WTC11 (cell line): ENCODE results near the gene THBD. TPM values are rescaled to one million over a fixed set of nuclear protein-coding genes. Genes with fewer than 3 reads are reported as not detected.

Source experiments
- ATAC-seq: fragments of 200-7000 bp; cut with Tn5 transposase; 2 replicates; pipeline ENCODE4 v1.10.0; 2021; ENCODE audit warnings: mild to moderate bottlenecking, moderate library complexity
- CTCF ChIA-PET: fragments of 300-600 bp; sonication (Branson Sonifier 250); formaldehyde crosslinking; loops from one replicate; lab custom pipeline; 2021; ENCODE audit warnings: antibody characterized with exemption; lab: Charles Lee
- POLR2A ChIA-PET: fragments of 350-600 bp; sonication (Branson Sonifier 250); formaldehyde crosslinking; loops from one replicate; lab custom pipeline; 2021; ENCODE audit warnings: antibody characterized with exemption; lab: Charles Lee
- DNase-seq: peaks from one replicate; pipeline ENCODE4 v3.0.0; 2021; ENCODE audit warnings: low spot score
- H3K27ac Mint-ChIP-seq: 2 replicates; pipeline ENCODE4 v1.8.0; 2021; ENCODE audit warnings: mixed read lengths
- H3K27me3 Mint-ChIP-seq: 2 replicates; pipeline ENCODE4 v1.8.0; 2021; ENCODE audit warnings: low read depth, mild to moderate bottlenecking, moderate library complexity, mixed read lengths
- H3K36me3 Mint-ChIP-seq: 2 replicates; pipeline ENCODE4 v1.8.0; 2021; ENCODE audit warnings: mixed read lengths
- H3K4me1 Mint-ChIP-seq: 2 replicates; pipeline ENCODE4 v1.8.0; 2022; ENCODE audit warnings: mixed read lengths
- H3K4me3 Mint-ChIP-seq: 2 replicates; pipeline ENCODE4 v1.8.0; 2021; ENCODE audit warnings: mild to moderate bottlenecking, moderate library complexity, mixed read lengths
- H3K9me3 Mint-ChIP-seq: 2 replicates; pipeline ENCODE4 v1.8.0; 2021; ENCODE audit warnings: mixed read lengths
- ATF1 ChIP-seq: sonication (generic); formaldehyde crosslinking; IDR thresholded peaks from 2 replicates; pipeline ENCODE4 v1.8.1; 2023; ENCODE audit warnings: mild to moderate bottlenecking, moderate library complexity, missing genetic modification reagents
- ATF3 ChIP-seq: sonication (generic); formaldehyde crosslinking; conservative IDR thresholded peaks from 2 replicates; pipeline ENCODE4 v1.8.1; 2022; ENCODE audit warnings: mild to moderate bottlenecking, missing genetic modification reagents
- CBFB ChIP-seq: sonication (generic); formaldehyde crosslinking; IDR thresholded peaks from 2 replicates; pipeline ENCODE4 v1.8.1; 2022; ENCODE audit warnings: mild to moderate bottlenecking, low read depth, missing genetic modification reagents
- EMX1 ChIP-seq: fragments of 250-450 bp; sonication (Bioruptor Pico); IDR thresholded peaks from 2 replicates; pipeline ENCODE4 v1.8.0; 2021; ENCODE audit warnings: mild to moderate bottlenecking
- FOXJ3 ChIP-seq: sonication (generic); formaldehyde crosslinking; IDR thresholded peaks from 2 replicates; pipeline ENCODE4 v1.9.0; 2021; ENCODE audit warnings: missing genetic modification reagents, mild to moderate bottlenecking, borderline replicate concordance
- GTF2I ChIP-seq: fragments of 250-450 bp; sonication (Bioruptor Pico); conservative IDR thresholded peaks from 2 replicates; pipeline ENCODE4 v1.4.0; 2021; ENCODE audit warnings: mild to moderate bottlenecking
- HMGA2 ChIP-seq: fragments of 250-450 bp; sonication (Bioruptor Pico); IDR thresholded peaks from 2 replicates; pipeline ENCODE4 v1.4.0; 2021; ENCODE audit warnings: mild to moderate bottlenecking, moderate library complexity
- MYBL2 ChIP-seq: sonication (generic); formaldehyde crosslinking; IDR thresholded peaks from 2 replicates; pipeline ENCODE4 v1.8.1; 2023; ENCODE audit warnings: mild to moderate bottlenecking, moderate library complexity, missing genetic modification reagents
- NFE2L1 ChIP-seq: sonication (generic); formaldehyde crosslinking; IDR thresholded peaks from 2 replicates; pipeline ENCODE4 v1.8.1; 2023; ENCODE audit warnings: missing genetic modification reagents
- PREB ChIP-seq: sonication (generic); formaldehyde crosslinking; IDR thresholded peaks from 2 replicates; pipeline ENCODE4 v1.8.1; 2022; ENCODE audit warnings: mild to moderate bottlenecking, missing genetic modification reagents, moderate library complexity, borderline replicate concordance
- RELA ChIP-seq: sonication (generic); formaldehyde crosslinking; IDR thresholded peaks from 2 replicates; pipeline ENCODE4 v1.8.1; 2022; ENCODE audit warnings: missing genetic modification reagents, mild to moderate bottlenecking, borderline replicate concordance
- SMAD3 ChIP-seq: sonication (generic); formaldehyde crosslinking; IDR thresholded peaks from 2 replicates; pipeline ENCODE4 v1.8.0; 2022; ENCODE audit warnings: missing genetic modification reagents, mild to moderate bottlenecking, borderline replicate concordance
- TP53 ChIP-seq: sonication (generic); formaldehyde crosslinking; IDR thresholded peaks from 2 replicates; pipeline ENCODE4 v1.8.1; 2023; ENCODE audit warnings: mild to moderate bottlenecking, missing genetic modification reagents
- ZNF121 ChIP-seq: sonication (generic); formaldehyde crosslinking; IDR thresholded peaks from 2 replicates; pipeline ENCODE4 v1.8.0; 2023; ENCODE audit warnings: missing genetic modification reagents
- total RNA-seq: library from RNA; stranded (reverse); gene quantifications from 3 replicates; pipeline ENCODE4 v1.2.3, GENCODE V29; 2021
- TF ChIP-seq, protein P1 (sequence below): sonication (generic); formaldehyde crosslinking; conservative IDR thresholded peaks from 2 replicates; pipeline ENCODE4 v1.8.1; 2023; ENCODE audit warnings: mild to moderate bottlenecking, low read depth, missing genetic modification reagents, moderate library complexity
- TF ChIP-seq, protein P2 (sequence below): sonication (generic); formaldehyde crosslinking; IDR thresholded peaks from 2 replicates; pipeline ENCODE4 v1.8.1; 2023; ENCODE audit warnings: mild to moderate bottlenecking, missing genetic modification reagents, borderline replicate concordance
- TF ChIP-seq, protein P3 (sequence below): sonication (generic); formaldehyde crosslinking; IDR thresholded peaks from 2 replicates; pipeline ENCODE4 v1.8.1; 2022; ENCODE audit warnings: low read depth, mild to moderate bottlenecking, moderate library complexity, missing genetic modification reagents, borderline replicate concordance
- TF ChIP-seq, protein P4 (sequence below): sonication (generic); formaldehyde crosslinking; IDR thresholded peaks from 2 replicates; pipeline ENCODE4 v1.8.0; 2022; ENCODE audit warnings: mild to moderate bottlenecking, missing genetic modification reagents
- TF ChIP-seq, protein P5 (sequence below): fragments of 250-450 bp; sonication (Bioruptor Pico); IDR thresholded peaks from 2 replicates; pipeline ENCODE4 v1.9.0; 2021; ENCODE audit warnings: mild to moderate bottlenecking
- TF ChIP-seq, protein P6 (sequence below): sonication (generic); formaldehyde crosslinking; IDR thresholded peaks from 2 replicates; pipeline ENCODE4 v1.8.1; 2023; ENCODE audit warnings: mild to moderate bottlenecking, missing genetic modification reagents, moderate library complexity

Gene THBD
- total RNA-seq, 1 experiment from 2014 or later = 1.0 TPM

DNA sequence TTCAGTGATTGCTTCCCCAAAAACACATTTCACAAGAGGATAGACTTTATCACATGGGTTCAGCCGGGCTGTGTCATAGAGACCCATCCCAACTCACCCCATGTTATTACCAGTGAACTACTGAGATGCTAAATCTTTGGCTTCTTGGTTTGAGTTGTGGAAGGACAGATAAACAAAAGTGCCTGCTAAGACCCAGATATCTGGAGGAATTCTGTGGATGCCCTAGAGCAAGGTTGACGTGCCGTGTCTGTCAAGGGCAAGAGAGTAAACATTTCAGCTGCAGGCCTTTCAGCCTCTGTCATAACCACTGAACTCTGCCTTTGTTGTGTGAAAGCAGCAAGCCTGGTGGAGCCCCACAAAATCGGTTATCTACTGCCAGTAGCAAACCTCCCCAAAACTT lies 11.2 kb upstream of the THBD start:
- Mint-ChIP-seq H3K9me3 (peaks cover 12% of the 10 kb centered on the region), H3K27me3 (no peaks in the 10 kb centered on the region)
- no peak for ATAC-seq
- CTCF ChIA-PET = interaction anchor here (1.3 to 6.0 kb wide), 7 partner anchors 10 to 369 kb away, joined by 3 to 103 read pairs (median 6); partner anchors contain the start of gene THBD
- TF ChIP-seq, protein P1, sequence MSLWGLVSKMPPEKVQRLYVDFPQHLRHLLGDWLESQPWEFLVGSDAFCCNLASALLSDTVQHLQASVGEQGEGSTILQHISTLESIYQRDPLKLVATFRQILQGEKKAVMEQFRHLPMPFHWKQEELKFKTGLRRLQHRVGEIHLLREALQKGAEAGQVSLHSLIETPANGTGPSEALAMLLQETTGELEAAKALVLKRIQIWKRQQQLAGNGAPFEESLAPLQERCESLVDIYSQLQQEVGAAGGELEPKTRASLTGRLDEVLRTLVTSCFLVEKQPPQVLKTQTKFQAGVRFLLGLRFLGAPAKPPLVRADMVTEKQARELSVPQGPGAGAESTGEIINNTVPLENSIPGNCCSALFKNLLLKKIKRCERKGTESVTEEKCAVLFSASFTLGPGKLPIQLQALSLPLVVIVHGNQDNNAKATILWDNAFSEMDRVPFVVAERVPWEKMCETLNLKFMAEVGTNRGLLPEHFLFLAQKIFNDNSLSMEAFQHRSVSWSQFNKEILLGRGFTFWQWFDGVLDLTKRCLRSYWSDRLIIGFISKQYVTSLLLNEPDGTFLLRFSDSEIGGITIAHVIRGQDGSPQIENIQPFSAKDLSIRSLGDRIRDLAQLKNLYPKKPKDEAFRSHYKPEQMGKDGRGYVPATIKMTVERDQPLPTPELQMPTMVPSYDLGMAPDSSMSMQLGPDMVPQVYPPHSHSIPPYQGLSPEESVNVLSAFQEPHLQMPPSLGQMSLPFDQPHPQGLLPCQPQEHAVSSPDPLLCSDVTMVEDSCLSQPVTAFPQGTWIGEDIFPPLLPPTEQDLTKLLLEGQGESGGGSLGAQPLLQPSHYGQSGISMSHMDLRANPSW (CRISPR knock-in tag) = no peak
- TF ChIP-seq, protein P2, sequence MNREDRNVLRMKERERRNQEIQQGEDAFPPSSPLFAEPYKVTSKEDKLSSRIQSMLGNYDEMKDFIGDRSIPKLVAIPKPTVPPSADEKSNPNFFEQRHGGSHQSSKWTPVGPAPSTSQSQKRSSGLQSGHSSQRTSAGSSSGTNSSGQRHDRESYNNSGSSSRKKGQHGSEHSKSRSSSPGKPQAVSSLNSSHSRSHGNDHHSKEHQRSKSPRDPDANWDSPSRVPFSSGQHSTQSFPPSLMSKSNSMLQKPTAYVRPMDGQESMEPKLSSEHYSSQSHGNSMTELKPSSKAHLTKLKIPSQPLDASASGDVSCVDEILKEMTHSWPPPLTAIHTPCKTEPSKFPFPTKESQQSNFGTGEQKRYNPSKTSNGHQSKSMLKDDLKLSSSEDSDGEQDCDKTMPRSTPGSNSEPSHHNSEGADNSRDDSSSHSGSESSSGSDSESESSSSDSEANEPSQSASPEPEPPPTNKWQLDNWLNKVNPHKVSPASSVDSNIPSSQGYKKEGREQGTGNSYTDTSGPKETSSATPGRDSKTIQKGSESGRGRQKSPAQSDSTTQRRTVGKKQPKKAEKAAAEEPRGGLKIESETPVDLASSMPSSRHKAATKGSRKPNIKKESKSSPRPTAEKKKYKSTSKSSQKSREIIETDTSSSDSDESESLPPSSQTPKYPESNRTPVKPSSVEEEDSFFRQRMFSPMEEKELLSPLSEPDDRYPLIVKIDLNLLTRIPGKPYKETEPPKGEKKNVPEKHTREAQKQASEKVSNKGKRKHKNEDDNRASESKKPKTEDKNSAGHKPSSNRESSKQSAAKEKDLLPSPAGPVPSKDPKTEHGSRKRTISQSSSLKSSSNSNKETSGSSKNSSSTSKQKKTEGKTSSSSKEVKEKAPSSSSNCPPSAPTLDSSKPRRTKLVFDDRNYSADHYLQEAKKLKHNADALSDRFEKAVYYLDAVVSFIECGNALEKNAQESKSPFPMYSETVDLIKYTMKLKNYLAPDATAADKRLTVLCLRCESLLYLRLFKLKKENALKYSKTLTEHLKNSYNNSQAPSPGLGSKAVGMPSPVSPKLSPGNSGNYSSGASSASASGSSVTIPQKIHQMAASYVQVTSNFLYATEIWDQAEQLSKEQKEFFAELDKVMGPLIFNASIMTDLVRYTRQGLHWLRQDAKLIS (CRISPR knock-in tag) = no peak
- TF ChIP-seq TP53 (CRISPR knock-in tag) (no peak), GTF2I (CRISPR knock-in tag) (no peak), PREB (no peak), RELA (CRISPR knock-in tag) (no peak), FOXJ3 (CRISPR knock-in tag) (no peak), ZNF121 (no peak), EMX1 (CRISPR knock-in tag) (no peak), NFE2L1 (CRISPR knock-in tag) (no peak)
- TF ChIP-seq, all 79 proteins: peak for 0
- Mint-ChIP-seq H3K36me3 (peaks cover 5% of the 10 kb centered on the region; the same call in 1 of the 2 replicates), H3K4me1 (peaks cover 32% of the 10 kb centered on the region), H3K4me3 (no peak overlapping the region), H3K27ac (no peak overlapping the region)
- POLR2A ChIA-PET = interaction anchor here (1.5 kb wide), 1 partner anchor 9 kb away, joined by 3 read pairs; no protein-coding TSS in a partner anchor
- DNase-seq = no peak

GRCh38 chr20:23059846-23060245 lies 10.4 kb upstream of the THBD start:
- H3K4me1 Mint-ChIP-seq = peaks cover 32% of the 10 kb centered on the region
- DNase-seq (no peak), ATAC-seq (no peak)
- H3K27me3 Mint-ChIP-seq = no peaks in the 10 kb centered on the region
- ChIA-PET POLR2A (no interaction called here), CTCF (interaction anchor here (0.8 to 6.0 kb wide), 5 partner anchors 9 to 281 kb away, joined by 3 to 103 read pairs (median 4); partner anchors contain the start of gene THBD)
- H3K9me3 Mint-ChIP-seq = peaks cover 12% of the 10 kb centered on the region
- no peak overlapping the region for H3K4me3 Mint-ChIP-seq
- no peak overlapping the region for H3K27ac Mint-ChIP-seq
- peaks cover 5% of the 10 kb centered on the region; the same call in 1 of the 2 replicates for H3K36me3 Mint-ChIP-seq
- TF ChIP-seq ATF3 (CRISPR knock-in tag) (no peak), SMAD3 (CRISPR knock-in tag) (no peak), MYBL2 (CRISPR knock-in tag) (no peak), ATF1 (CRISPR knock-in tag) (no peak), NFE2L1 (CRISPR knock-in tag) (no peak), HMGA2 (CRISPR knock-in tag) (no peak), CBFB (CRISPR knock-in tag) (no peak)
- TF ChIP-seq, protein P3, sequence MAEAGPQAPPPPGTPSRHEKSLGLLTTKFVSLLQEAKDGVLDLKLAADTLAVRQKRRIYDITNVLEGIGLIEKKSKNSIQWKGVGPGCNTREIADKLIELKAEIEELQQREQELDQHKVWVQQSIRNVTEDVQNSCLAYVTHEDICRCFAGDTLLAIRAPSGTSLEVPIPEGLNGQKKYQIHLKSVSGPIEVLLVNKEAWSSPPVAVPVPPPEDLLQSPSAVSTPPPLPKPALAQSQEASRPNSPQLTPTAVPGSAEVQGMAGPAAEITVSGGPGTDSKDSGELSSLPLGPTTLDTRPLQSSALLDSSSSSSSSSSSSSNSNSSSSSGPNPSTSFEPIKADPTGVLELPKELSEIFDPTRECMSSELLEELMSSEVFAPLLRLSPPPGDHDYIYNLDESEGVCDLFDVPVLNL = no peak
- TF ChIP-seq, protein P4, sequence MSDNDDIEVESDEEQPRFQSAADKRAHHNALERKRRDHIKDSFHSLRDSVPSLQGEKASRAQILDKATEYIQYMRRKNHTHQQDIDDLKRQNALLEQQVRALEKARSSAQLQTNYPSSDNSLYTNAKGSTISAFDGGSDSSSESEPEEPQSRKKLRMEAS (CRISPR knock-in tag) = no peak
- TF ChIP-seq, protein P5, sequence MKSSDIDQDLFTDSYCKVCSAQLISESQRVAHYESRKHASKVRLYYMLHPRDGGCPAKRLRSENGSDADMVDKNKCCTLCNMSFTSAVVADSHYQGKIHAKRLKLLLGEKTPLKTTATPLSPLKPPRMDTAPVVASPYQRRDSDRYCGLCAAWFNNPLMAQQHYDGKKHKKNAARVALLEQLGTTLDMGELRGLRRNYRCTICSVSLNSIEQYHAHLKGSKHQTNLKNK (CRISPR knock-in tag) = no peak
- TF ChIP-seq, protein P6, sequence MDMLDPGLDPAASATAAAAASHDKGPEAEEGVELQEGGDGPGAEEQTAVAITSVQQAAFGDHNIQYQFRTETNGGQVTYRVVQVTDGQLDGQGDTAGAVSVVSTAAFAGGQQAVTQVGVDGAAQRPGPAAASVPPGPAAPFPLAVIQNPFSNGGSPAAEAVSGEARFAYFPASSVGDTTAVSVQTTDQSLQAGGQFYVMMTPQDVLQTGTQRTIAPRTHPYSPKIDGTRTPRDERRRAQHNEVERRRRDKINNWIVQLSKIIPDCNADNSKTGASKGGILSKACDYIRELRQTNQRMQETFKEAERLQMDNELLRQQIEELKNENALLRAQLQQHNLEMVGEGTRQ (CRISPR knock-in tag) = no peak
- TF ChIP-seq, protein P2 (CRISPR knock-in tag) = no peak
